ENCODE measurements around the gene PAPOLB. TPM values are rescaled to one million over a fixed set of nuclear protein-coding genes. Genes with fewer than 3 reads are reported as not detected.

PAPOLB gene
- total and polyA plus RNA-seq, 2 of the 8 experiments (the other 6 are each of a cell fraction or from before 2014, with no cell fraction given) = 0.02 to 0.15 TPM

- no peak for TF ChIP-seq MAFK (IDR thresholded peaks at IDR 0.05; ENCODE audit: low read depth, low read length)
- TF ChIP-seq RFX5 (IDR thresholded peaks at IDR 0.05; ENCODE audit: borderline replicate concordance, low read depth, low read length) = no peak
- no peak for TF ChIP-seq YY1 (IDR thresholded peaks at IDR 0.05; ENCODE audit: low read depth, low read length)
Measured at GRCh38 chr7:4894482-4894881, 32.7 kb upstream of the PAPOLB start (continued).

Data from H1 (cell line).